IPS-11a (cell line): ENCODE data around the gene MAEA.

Source experiments
- H3K4me3 ChIP-seq: one replicate; pipeline ENCODE4 v1.5.1; 2013; ENCODE audit warnings: low read depth, low read length, control low read depth

Gene MAEA

GRCh38 chr4:1376841-1377605, 87.3 kb downstream of the MAEA start:
- H3K4me3 ChIP-seq: no peak overlapping the region

GRCh38 chr4:1377606-1378261, 88.0 kb downstream of the MAEA start:
- no peak overlapping the region for H3K4me3 ChIP-seq

- H3K4me3 ChIP-seq: no peak overlapping the region
These were observed 89.0 kb downstream of the MAEA start for GRCh38 chr4:1378559-1379231.

- no peak overlapping the region for H3K4me3 ChIP-seq
These were observed 89.7 kb downstream of the MAEA start for GRCh38 chr4:1379351-1379781.

- no peak overlapping the region for H3K4me3 ChIP-seq
These were observed 90.2 kb downstream of the MAEA start for GRCh38 chr4:1379801-1380331.

GRCh38 chr4:1380368-1381151, 90.9 kb downstream of the MAEA start:
- no peak overlapping the region for H3K4me3 ChIP-seq

GRCh38 chr4:1381181-1381621, 91.5 kb downstream of the MAEA start:
- H3K4me3 ChIP-seq: no peak overlapping the region

- H3K4me3 ChIP-seq: no peak overlapping the region
These were observed 92.4 kb downstream of the MAEA start for GRCh38 chr4:1381944-1382541.

- H3K4me3 ChIP-seq: no peak overlapping the region
These were observed 93.4 kb downstream of the MAEA start for GRCh38 chr4:1382776-1383727.

GRCh38 chr4:1383728-1384591, 94.3 kb downstream of the MAEA start:
- no peak overlapping the region for H3K4me3 ChIP-seq

GRCh38 chr4:1384675-1385372, 95.1 kb downstream of the MAEA start:
- H3K4me3 ChIP-seq: no peak overlapping the region

- H3K4me3 ChIP-seq: no peak overlapping the region
These were observed 96.0 kb downstream of the MAEA start for GRCh38 chr4:1385373-1386340.
